Aorta (tissue), 4 donors: Measurements from ENCODE around the gene SULT1A4. TPM values are rescaled to one million over a fixed set of nuclear protein-coding genes. Genes with fewer than 3 reads are reported as not detected.

Source experiments
- polyA plus RNA-seq, 2 donors: library from polyadenylated mRNA; stranded (reverse); fragments of 200-250 nt; gene quantifications; one replicate each; pipeline ENCODE4 v1.2.3, GENCODE V29; 2013
- total RNA-seq, 2 donors: library from RNA; stranded (reverse); fragmentation: NEBNext Ultra II Directional; extraction: Animal tissue kit (Norgen Biotek cat#: 25700); gene quantifications; one replicate each; pipeline ENCODE4 v1.2.1, GENCODE V29; 2021
- donor health status: healthy with polysubstance abuse.
- donor health status: Bipolar disorder and iron deficiency.
- donor health status: DM: no; HTN: no; CAD: no.
- donor health status: DM: yes; HTN: yes; CAD: no.

The SULT1A4 gene
- total and polyA plus RNA-seq, 4 donors, result 4.8 to 86.1 (median 8.9) TPM

Other genes with a start within 250 kb of the SULT1A4 start
- 1 to 10 TPM; 1.1 to 2.0 TPM for gene NPIPB11, start 53.2 kb upstream of the SULT1A4 start, total RNA-seq
- gene NPIPB11, start 53.2 kb upstream of the SULT1A4 start, polyA plus RNA-seq, result 1 to 10 TPM in 1 of 2 donors, not detected in 1; 3.3 TPM
- gene BOLA2, start 5.6 kb upstream of the SULT1A4 start, total RNA-seq, result 10 to 100 TPM in 1 of 2 donors, 1 to 10 TPM in 1; 4.2 to 10.2 TPM
- 10 to 100 TPM; 12.4 to 19.3 TPM for gene BOLA2, start 5.6 kb upstream of the SULT1A4 start, polyA plus RNA-seq
- gene SLX1B, start 5.4 kb upstream of the SULT1A4 start, total RNA-seq, result 10 to 100 TPM; 12.5 to 14.7 TPM
- gene SLX1B, start 5.4 kb upstream of the SULT1A4 start, polyA plus RNA-seq, result 10 to 100 TPM in 1 of 2 donors, 1 to 10 TPM in 1; 9.5 to 11.8 TPM
- gene NPIPB12, start 46.5 kb downstream of the SULT1A4 start, total RNA-seq, result 10 to 100 TPM; 64.9 to 79.9 TPM
- 100 to 1,000 TPM in 1 of 2 donors, 10 to 100 TPM in 1; 13.0 to 177 TPM for gene NPIPB12, start 46.5 kb downstream of the SULT1A4 start, polyA plus RNA-seq
- 1 to 10 TPM; 2.5 to 5.2 TPM for gene SPN, start 203.3 kb downstream of the SULT1A4 start, total RNA-seq
- gene SPN, start 203.3 kb downstream of the SULT1A4 start, polyA plus RNA-seq, result under 1 TPM in 1 of 2 donors, not detected in 1; 0.88 TPM
- gene QPRT, start 219.3 kb downstream of the SULT1A4 start, total RNA-seq, result 1 to 10 TPM; 1.6 to 4.4 TPM
- 1 to 10 TPM in 1 of 2 donors, under 1 TPM in 1; 0.61 to 6.1 TPM for gene QPRT, start 219.3 kb downstream of the SULT1A4 start, polyA plus RNA-seq